H9 (cell line): ENCODE measurements around the gene DXO. TPM values are rescaled to one million over a fixed set of nuclear protein-coding genes. Genes with fewer than 3 reads are reported as not detected.

Experiments
- DNase-seq: peaks from one replicate; pipeline ENCODE4 v3.0.0-alpha.2; 2017
- H2AFZ ChIP-seq: one replicate; pipeline ENCODE4 v1.6.1; 2013; ENCODE audit warnings: mild to moderate bottlenecking, low read length, control low read depth, moderate library complexity
- H2AK5ac ChIP-seq: 2 replicates; pipeline ENCODE4 v1.6.1; 2013; ENCODE audit warnings: low read length, control low read depth, mixed read lengths; ENCODE audit not compliant: insufficient read length
- H2BK120ac ChIP-seq: one replicate; pipeline ENCODE4 v1.6.1; 2013; ENCODE audit warnings: low read depth, mild to moderate bottlenecking, low read length, control low read depth, inconsistent platforms; ENCODE audit not compliant: poor library complexity, severe bottlenecking
- H2BK12ac ChIP-seq: 2 replicates; pipeline ENCODE4 v1.6.1; 2013; ENCODE audit warnings: low read length, control low read depth, mixed read lengths, low read depth; ENCODE audit not compliant: insufficient read length
- H2BK15ac ChIP-seq: 2 replicates; pipeline ENCODE4 v1.6.1; 2013; ENCODE audit warnings: low read depth, low read length, control low read depth
- H2BK20ac ChIP-seq: one replicate; pipeline ENCODE4 v1.6.1; 2013; ENCODE audit warnings: low read depth, mild to moderate bottlenecking, low read length, control low read depth, inconsistent platforms; ENCODE audit not compliant: poor library complexity, severe bottlenecking
- H2BK5ac ChIP-seq: 2 replicates; pipeline ENCODE4 v1.6.1; 2013; ENCODE audit warnings: low read length, control low read depth, mixed read lengths; ENCODE audit not compliant: insufficient read length
- H3K14ac ChIP-seq: 2 replicates; pipeline ENCODE4 v1.6.1; 2013; ENCODE audit warnings: low read length, control low read depth; ENCODE audit not compliant: insufficient read depth
- H3K18ac ChIP-seq: 2 replicates; pipeline ENCODE4 v1.6.1; 2013; ENCODE audit warnings: low read depth, mild to moderate bottlenecking, mixed read lengths, low read length, control low read depth; ENCODE audit not compliant: insufficient read length
- H3K23ac ChIP-seq: 2 replicates; pipeline ENCODE4 v1.6.1; 2013; ENCODE audit warnings: low read length, control low read depth, mixed read lengths, low read depth; ENCODE audit not compliant: insufficient read length
- H3K23me2 ChIP-seq: 2 replicates; pipeline ENCODE4 v1.6.1; 2013; ENCODE audit warnings: low read depth, mild to moderate bottlenecking, mixed read lengths, low read length, control low read depth; ENCODE audit not compliant: insufficient read length, poor library complexity, severe bottlenecking
- H3K27ac ChIP-seq: 2 replicates; pipeline ENCODE4 v1.5.1; 2013; ENCODE audit warnings: low read length, control low read depth, mixed read lengths, low read depth; ENCODE audit not compliant: insufficient read length
- H3K27me3 ChIP-seq: 2 replicates; pipeline ENCODE4 v1.6.1; 2013; ENCODE audit warnings: low read length, control low read depth, inconsistent platforms; ENCODE audit not compliant: insufficient read depth
- H3K4ac ChIP-seq: 2 replicates; pipeline ENCODE4 v1.6.1; 2013; ENCODE audit warnings: low read depth, mild to moderate bottlenecking, control low read depth, inconsistent platforms, low read length, moderate library complexity
- H3K4me1 ChIP-seq: 2 replicates; pipeline ENCODE4 v1.6.1; 2013; ENCODE audit warnings: low read length, control low read depth, inconsistent platforms; ENCODE audit not compliant: insufficient read depth
- H3K4me2 ChIP-seq: 2 replicates; pipeline ENCODE4 v1.6.1; 2013; ENCODE audit warnings: low read length, control low read depth, mixed read lengths; ENCODE audit not compliant: insufficient read length, insufficient read depth
- H3K56ac ChIP-seq: 2 replicates; pipeline ENCODE4 v1.6.1; 2013; ENCODE audit warnings: low read depth, mild to moderate bottlenecking, mixed read lengths, low read length, control low read depth; ENCODE audit not compliant: insufficient read length
- H3K79me1 ChIP-seq: 2 replicates; pipeline ENCODE4 v1.6.1; 2013; ENCODE audit warnings: low read depth, mild to moderate bottlenecking, moderate library complexity, low read length, control low read depth, inconsistent platforms; ENCODE audit not compliant: insufficient read depth, poor library complexity, severe bottlenecking
- H3K79me2 ChIP-seq: 2 replicates; pipeline ENCODE4 v1.6.1; 2013; ENCODE audit warnings: low read length, control low read depth, inconsistent platforms; ENCODE audit not compliant: insufficient read depth
- H3K9ac ChIP-seq: 2 replicates; pipeline ENCODE4 v1.6.1; 2013; ENCODE audit warnings: low read length, control low read depth, mixed read lengths; ENCODE audit not compliant: insufficient read length; ENCODE audit errors: extremely low read depth
- H3K9me3 ChIP-seq: one replicate; pipeline ENCODE4 v1.6.1; 2013; ENCODE audit warnings: low read depth, low read length, inconsistent platforms; ENCODE audit not compliant: control insufficient read depth
- H3T11ph ChIP-seq: one replicate; pipeline ENCODE4 v1.6.1; 2013; ENCODE audit warnings: mild to moderate bottlenecking, low read length, control low read depth, inconsistent platforms
- H4K20me1 ChIP-seq: one replicate; pipeline ENCODE4 v1.6.1; 2013; ENCODE audit not compliant: control insufficient read depth, insufficient read length, insufficient read depth
- H4K5ac ChIP-seq: 2 replicates; pipeline ENCODE4 v1.6.1; 2013; ENCODE audit warnings: low read depth, mild to moderate bottlenecking, mixed read lengths, low read length, control low read depth; ENCODE audit not compliant: insufficient read length
- H4K8ac ChIP-seq: replicated peaks from 2 replicates; pipeline ENCODE4 v1.6.1; 2013; ENCODE audit warnings: low read length, control low read depth, mixed read lengths, low read depth; ENCODE audit not compliant: insufficient read length
- H4K91ac ChIP-seq: 2 replicates; pipeline ENCODE4 v1.6.1; 2013; ENCODE audit warnings: low read depth, mild to moderate bottlenecking, moderate library complexity, mixed read lengths, low read length, control low read depth; ENCODE audit not compliant: insufficient read length
- H3K27ac Mint-ChIP-seq, 3 experiments: 2 replicates in 2 of 3; 3 replicates in 1 of 3; pipeline ENCODE4 v1.8.0; 2020 to 2021; ENCODE audit warnings: mixed read lengths in 3 of 3, mild to moderate bottlenecking in 1 of 3, moderate library complexity in 1 of 3
- H3K27me3 Mint-ChIP-seq: 2 replicates; pipeline ENCODE4 v1.8.0; 2021; ENCODE audit warnings: low read depth, mild to moderate bottlenecking, moderate library complexity, mixed read lengths
- H3K36me3 Mint-ChIP-seq, 3 experiments: 2 replicates in 2 of 3; 3 replicates in 1 of 3; pipeline ENCODE4 v1.8.0; 2020 to 2021; ENCODE audit warnings: low read depth in 3 of 3, mixed read lengths in 3 of 3; ENCODE audit not compliant: insufficient read depth in 1 of 3
- H3K4me1 Mint-ChIP-seq, 2 experiments: 2 replicates each; pipeline ENCODE4 v1.8.0; 2020; ENCODE audit warnings: mixed read lengths in 2 of 2
- H3K4me3 Mint-ChIP-seq, 2 experiments: 2 replicates in 1 of 2; 3 replicates in 1 of 2; pipeline ENCODE4 v1.8.0; 2020 to 2021; ENCODE audit warnings: mild to moderate bottlenecking in 2 of 2, mixed read lengths in 2 of 2, moderate library complexity in 1 of 2
- H3K9me3 Mint-ChIP-seq, 2 experiments: 2 replicates in 1 of 2; 3 replicates in 1 of 2; pipeline ENCODE4 v1.8.0; 2020; ENCODE audit warnings: mild to moderate bottlenecking in 2 of 2, mixed read lengths in 2 of 2, moderate library complexity in 1 of 2
- WGBS: extraction: QIAGEN DNeasy Blood & Tissue Kit; methylation state at CpG from one replicate; pipeline ENCODE4 v1.1.7; 2013; ENCODE audit warnings: missing lambda C conversion rate, low lambda C conversion rate, mixed read lengths; ENCODE audit not compliant: insufficient read length; ENCODE audit errors: extremely low coverage; 5-methylcytosine and 5-hydroxymethylcytosine counted together
- total RNA-seq: library from RNA; stranded (reverse); gene quantifications from 2 replicates; pipeline ENCODE4 v1.2.1, GENCODE V29; 2021
- TF ChIP-seq, protein P1 (sequence below): fragments of 200-600 bp; sonication (generic); conservative IDR thresholded peaks from 3 replicates; pipeline ENCODE4 v1.8.0; 2021; ENCODE audit warnings: antibody characterized with exemption, mild to moderate bottlenecking

The DXO gene
- total RNA-seq, 1 experiment from 2014 or later = 21.6 TPM

DNA sequence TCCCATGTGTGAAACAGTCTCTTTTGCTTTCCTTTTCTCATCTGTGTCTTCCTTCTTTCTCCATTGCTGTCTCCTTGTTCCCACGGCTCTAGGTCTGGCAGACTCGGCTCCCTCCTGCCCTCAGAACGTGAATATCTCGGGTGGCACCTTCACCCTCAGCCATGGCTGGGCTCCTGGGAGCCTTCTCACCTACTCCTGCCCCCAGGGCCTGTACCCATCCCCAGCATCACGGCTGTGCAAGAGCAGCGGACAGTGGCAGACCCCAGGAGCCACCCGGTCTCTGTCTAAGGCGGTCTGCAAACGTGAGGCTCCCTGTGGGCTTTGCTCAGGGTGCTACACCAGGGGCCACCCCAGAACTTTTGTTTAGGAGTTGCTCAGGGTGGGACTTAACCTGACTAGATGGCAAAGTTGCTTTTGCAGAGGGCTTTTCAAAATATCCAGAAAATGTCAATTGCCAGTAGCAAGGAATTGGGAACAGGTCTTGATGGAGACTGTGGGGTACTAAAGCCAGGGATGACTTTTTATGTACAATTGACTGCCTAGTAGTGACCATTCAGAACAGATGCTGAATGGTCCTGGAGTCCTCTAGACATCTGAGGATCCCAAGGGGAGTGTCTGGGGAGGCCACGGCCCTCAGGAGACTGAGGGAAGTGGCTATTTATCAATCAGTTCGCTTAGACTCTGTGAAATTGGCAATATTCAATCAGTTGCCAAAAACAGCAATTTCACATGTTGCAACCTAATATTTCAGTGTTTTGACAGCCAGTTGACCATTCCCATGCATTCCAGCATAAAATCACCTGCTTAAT is 43.9 kb downstream of the DXO start:
- Histone ChIP-seq H3K9ac (no peak overlapping the region), H3K23ac (no peak overlapping the region), H2AFZ (no peak overlapping the region), H3K27me3 (no peaks in the 10 kb centered on the region), H3K14ac (no peak overlapping the region; the same call in 1 of the 2 replicates), H4K5ac (no peak overlapping the region), H2BK20ac (no peak overlapping the region), H4K20me1 (no peaks in the 10 kb centered on the region), H3K9me3 (no peaks in the 10 kb centered on the region), H3K79me2 (no peaks in the 10 kb centered on the region), H3K18ac (no peak overlapping the region), H3K4me2 (no peak overlapping the region), H4K91ac (no peak overlapping the region), H3K23me2 (no peaks in the 10 kb centered on the region), H3K27ac (no peak overlapping the region), H2BK5ac (no peak overlapping the region), H3K79me1 (no peaks in the 10 kb centered on the region), H2AK5ac (no peak overlapping the region), H2BK120ac (no peak overlapping the region), H4K8ac (no peak overlapping the region), H2BK12ac (no peak overlapping the region), H3K56ac (no peak overlapping the region), H3T11ph (no peak overlapping the region), H2BK15ac (no peak overlapping the region; the same call in 1 of the 2 replicates), H3K4me1 (no peaks in the 10 kb centered on the region), H3K4ac (no peak overlapping the region)
- TF ChIP-seq, protein P1, sequence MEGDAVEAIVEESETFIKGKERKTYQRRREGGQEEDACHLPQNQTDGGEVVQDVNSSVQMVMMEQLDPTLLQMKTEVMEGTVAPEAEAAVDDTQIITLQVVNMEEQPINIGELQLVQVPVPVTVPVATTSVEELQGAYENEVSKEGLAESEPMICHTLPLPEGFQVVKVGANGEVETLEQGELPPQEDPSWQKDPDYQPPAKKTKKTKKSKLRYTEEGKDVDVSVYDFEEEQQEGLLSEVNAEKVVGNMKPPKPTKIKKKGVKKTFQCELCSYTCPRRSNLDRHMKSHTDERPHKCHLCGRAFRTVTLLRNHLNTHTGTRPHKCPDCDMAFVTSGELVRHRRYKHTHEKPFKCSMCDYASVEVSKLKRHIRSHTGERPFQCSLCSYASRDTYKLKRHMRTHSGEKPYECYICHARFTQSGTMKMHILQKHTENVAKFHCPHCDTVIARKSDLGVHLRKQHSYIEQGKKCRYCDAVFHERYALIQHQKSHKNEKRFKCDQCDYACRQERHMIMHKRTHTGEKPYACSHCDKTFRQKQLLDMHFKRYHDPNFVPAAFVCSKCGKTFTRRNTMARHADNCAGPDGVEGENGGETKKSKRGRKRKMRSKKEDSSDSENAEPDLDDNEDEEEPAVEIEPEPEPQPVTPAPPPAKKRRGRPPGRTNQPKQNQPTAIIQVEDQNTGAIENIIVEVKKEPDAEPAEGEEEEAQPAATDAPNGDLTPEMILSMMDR = no peak
- DNase-seq = no peak
- peaks cover 4 to 8% of the 10 kb centered on the region in 2 experiments; a peak in 4 of 5 replicates for H3K9me3 Mint-ChIP-seq
- H3K4me3 Mint-ChIP-seq = no peak overlapping the region
- peaks cover 0 to under 1% of the 10 kb centered on the region in 2 experiments; a peak in 1 of 4 replicates for H3K4me1 Mint-ChIP-seq
- no peak overlapping the region; a peak in 1 of 7 replicates for H3K27ac Mint-ChIP-seq
- peaks cover 12% of the 10 kb centered on the region for H3K27me3 Mint-ChIP-seq
- no CpG with 5 or more reads among the region's 11 CpGs for WGBS
- peaks cover 0 to 2% (median 2%) of the 10 kb centered on the region in 3 experiments; a peak in 1 of 7 replicates for H3K36me3 Mint-ChIP-seq
